IPS-18c (cell line): Measurements from ENCODE around the gene AP4M1.

ENCODE experiments used
- H3K4me3 ChIP-seq: 2 replicates; pipeline ENCODE4 v1.7.0; 2013; ENCODE audit warnings: low read depth, mild to moderate bottlenecking, low read length, moderate library complexity; ENCODE audit not compliant: insufficient read depth
- H3K9me3 ChIP-seq: one replicate; pipeline ENCODE4 v1.6.1; 2013; ENCODE audit warnings: mild to moderate bottlenecking, low read length, moderate library complexity; ENCODE audit not compliant: control insufficient read depth, insufficient read depth

Gene AP4M1

DNA sequence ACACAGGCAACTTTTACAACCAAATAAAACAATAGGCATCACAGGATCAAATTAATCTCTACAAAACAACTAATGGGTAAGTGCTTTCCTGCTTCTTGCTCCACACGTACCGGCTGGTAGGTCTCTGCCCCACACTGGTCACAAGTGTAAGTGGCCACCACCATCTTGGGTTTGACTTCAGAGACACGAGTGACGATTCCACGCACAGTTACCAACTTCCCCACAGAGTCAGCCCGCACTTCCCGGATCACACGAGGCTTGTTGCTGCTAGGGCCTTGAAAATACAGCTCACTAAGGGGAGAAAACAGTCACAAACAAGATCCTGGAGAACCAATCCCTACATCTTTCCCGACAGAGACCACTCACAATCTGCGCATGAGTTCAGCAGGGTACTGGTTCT lies 2.5 kb upstream of the AP4M1 start:
- Histone ChIP-seq H3K4me3 (no peak overlapping the region), H3K9me3 (peaks cover 2% of the 10 kb centered on the region)

DNA sequence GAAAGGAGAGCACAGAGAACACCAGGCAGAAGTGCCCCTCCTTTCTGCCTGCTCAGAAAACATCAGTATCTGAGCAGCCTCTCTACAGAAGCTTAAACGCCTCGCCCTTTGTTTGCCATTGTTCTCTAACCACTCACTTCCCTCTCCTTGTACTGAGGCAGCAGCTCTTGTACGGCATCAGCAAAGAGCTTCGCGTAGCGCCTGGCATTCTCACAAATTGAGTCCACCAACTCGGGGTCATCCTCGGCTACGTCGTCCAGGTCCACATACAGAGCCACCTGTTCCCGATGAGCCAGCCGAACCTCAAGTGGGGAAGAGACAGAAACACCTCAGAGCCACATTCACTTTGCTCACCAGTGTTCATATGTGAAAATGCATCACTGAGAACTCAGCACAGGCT lies 2.0 kb upstream of the AP4M1 start:
- Histone ChIP-seq H3K4me3 (peak overlapping the region; percentile 66), H3K9me3 (peaks cover 2% of the 10 kb centered on the region)

DNA sequence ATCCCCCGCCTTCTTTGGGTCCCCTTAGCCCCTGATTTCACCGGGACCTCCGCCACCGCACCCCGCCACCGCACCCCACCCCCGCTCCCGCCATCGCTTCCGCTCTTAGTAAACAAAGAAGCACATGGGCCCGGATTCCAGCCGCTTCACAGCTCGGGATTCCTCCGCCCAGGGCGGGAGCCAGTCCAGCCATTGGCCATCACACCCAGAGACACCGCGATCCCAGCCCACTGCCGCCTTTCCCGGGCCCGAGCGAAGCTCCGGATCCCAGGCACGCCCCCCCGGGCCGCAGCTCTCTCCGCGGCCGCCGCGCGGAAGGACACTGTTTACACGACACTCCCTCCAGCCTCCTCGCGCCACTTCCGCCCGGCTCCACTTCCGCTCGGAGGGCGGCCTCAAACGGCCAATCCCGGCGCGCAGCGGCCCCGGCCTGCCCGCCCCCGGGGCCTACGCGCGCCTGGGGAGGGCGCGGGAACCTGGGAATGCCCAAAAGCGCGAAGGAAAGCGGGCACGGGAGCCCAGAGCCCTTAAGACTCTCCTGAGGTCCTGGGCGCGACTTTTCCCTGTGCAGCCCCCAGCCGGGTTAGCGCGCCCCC lies 925 bp upstream of the AP4M1 start:
- H3K9me3 ChIP-seq: no peaks in the 10 kb centered on the region
- H3K4me3 ChIP-seq: peak overlapping the region; percentile 66

DNA sequence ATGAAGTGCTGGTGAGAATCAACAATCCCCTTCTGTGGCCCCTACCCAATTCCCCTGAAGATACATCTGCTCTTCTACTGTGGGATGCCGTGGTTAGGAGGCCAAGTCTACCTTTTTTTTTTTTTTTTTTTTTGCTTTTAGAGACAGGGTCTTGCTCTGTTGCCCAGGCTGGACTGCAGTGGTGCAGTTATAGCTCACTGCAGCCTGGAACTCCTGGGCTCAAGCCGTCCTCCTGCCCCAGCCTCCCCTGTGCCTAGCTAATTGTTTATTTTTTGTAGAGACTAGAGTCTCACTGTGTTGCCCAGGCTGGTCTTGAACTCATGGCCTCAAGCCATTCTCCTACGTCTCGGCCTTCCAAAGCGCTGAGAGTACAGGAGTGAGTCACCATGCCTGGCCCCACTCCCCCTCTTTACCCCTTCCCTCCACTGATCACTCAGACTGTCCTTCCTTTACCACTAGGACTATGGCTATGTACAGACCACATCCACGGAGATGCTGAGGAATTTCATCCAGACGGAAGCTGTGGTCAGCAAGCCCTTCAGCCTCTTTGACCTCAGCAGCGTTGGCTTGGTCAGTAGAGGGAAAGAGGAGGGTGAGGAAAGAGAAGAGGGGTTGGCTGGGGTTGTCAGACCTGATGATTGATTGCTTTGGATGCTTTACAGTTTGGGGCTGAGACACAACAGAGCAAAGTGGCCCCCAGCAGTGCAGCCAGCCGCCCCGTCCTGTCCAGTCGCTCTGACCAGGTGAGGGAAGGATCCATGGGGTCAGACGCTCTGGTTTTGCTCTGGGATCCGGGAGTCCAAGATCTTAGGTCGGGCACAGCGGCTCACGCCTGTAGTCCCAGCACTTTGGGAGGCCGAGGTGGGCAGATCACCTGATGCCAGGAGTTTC lies 1.8 kb downstream of the AP4M1 start:
- H3K9me3 ChIP-seq: no peaks in the 10 kb centered on the region
- no peak overlapping the region for H3K4me3 ChIP-seq

DNA sequence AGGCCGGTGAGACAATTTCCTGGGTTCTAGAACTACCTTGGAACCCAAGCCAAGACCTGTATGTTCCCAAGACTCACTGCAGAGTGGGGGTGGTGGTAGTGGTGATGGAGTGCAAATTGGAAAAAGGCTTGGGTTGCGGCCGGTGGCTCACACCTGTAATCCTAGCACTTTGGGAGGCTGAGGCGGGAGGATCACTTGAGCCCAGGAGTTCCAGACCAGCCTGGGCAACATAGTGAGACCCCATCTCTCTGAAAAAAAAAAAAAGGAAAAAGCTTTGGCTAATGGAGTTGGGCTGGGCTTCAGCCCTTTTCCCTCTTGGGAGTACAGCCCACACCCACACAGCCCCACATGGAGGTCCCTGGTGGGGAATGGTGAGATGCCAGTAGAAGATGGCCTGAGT lies 4.1 kb downstream of the AP4M1 start:
- H3K4me3 ChIP-seq: no peak overlapping the region
- no peaks in the 10 kb centered on the region for H3K9me3 ChIP-seq

DNA sequence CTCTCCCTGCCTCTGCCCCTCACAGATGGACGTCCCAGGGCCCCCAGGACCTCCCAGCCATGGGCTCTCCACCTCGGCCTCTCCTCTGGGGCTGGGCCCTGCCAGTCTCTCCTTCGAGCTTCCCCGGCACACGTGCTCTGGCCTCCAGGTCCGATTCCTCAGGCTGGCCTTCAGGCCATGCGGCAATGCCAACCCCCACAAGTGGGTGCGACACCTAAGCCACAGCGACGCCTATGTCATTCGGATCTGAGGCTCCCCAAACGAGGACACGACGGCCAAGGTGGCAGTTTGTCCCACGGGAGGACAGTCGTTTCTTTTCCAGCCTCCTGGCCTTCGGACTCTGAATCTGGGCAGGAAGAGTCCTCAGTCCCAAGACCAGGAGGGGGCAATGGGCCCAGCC lies 5.2 kb downstream of the AP4M1 start:
- H3K4me3 ChIP-seq: no peak overlapping the region
- H3K9me3 ChIP-seq: no peaks in the 10 kb centered on the region

DNA sequence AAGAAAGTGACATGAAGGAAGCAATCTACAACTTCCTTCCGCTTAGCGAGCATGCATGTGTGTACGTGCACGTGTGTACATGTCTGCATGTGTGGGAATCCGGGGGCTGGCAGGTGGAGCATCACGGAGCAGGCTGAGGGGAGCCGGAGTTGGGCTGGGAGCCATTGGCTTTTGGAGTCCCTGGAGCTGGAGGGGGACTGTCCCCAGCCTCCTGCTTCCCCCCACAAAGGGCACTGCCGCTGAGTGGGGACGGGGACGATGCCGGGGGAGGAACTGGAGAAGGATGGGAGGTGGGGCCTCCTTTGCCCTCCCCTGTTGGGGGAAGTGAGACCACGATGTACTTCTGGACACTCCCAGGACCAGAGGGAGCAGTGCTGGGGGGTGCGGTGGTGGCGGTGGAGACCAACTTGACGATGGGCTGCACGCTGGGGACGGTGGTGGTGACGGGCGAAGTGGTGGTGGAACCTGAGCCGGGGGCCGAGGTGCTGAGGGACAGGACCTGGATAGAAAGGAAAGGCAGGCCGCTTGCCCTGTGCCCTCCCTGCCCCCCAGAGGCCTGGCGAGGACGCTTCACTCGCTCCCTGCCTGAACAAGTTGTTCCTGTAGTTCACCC lies 5.8 kb downstream of the AP4M1 start:
- H3K9me3 ChIP-seq: no peaks in the 10 kb centered on the region

DNA sequence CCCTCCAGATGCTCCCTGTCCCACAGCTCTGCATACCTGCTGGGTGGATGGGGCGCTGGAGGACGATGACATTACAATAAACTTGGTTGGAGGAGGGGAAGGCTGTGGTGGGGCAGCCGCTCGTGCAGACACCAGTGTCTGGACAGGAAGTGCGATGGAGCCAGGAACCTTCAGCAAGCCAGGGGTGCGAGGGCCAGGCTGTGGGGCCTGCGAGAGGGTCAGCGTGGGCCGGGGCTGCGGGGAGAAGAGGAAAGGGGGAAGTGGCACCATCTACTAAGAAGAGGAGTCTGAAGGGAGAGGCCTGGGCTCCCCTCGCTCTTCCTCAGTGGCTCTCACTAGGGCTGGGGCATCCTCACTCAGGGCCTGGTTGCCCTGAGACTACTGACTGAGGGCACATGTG lies 6.4 kb downstream of the AP4M1 start:
- Histone ChIP-seq H3K9me3 (no peaks in the 10 kb centered on the region), H3K4me3 (no peak overlapping the region)

More for the DNA sequence above, 5.8 kb downstream of the AP4M1 start:
- H3K4me3 ChIP-seq: no peak overlapping the region

DNA sequence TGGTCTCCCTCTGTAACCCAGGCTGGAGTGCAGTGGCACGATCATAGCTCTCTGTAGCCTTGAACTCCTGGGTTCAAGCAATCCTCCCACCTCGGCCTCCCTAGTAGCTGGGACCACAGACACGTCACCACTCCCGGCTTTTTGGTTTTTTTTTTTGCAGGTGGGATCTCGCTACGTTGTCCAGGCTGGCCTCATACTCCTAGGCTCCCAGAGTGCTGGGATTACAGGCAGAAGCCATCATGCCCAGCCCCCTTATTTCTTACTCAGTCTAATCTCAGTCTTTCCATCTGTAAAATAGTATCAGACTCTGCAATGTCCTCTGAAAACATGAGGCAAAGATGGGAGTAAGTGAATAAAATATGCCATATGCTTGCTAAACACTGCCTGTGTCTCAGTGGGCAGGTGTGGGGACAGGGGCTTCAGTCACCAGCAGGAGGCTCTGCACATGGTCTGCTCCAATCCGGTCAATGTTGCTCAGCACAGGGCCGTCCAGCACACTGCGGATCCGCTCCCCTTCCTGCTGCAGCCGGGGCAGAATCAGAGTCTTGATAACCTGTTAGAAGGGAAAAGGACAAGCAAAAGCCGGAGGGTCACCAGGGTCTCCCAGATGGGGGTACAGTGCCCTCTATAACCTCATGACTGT lies 8.2 kb downstream of the AP4M1 start:
- Histone ChIP-seq H3K9me3 (no peaks in the 10 kb centered on the region), H3K4me3 (no peak overlapping the region)

DNA sequence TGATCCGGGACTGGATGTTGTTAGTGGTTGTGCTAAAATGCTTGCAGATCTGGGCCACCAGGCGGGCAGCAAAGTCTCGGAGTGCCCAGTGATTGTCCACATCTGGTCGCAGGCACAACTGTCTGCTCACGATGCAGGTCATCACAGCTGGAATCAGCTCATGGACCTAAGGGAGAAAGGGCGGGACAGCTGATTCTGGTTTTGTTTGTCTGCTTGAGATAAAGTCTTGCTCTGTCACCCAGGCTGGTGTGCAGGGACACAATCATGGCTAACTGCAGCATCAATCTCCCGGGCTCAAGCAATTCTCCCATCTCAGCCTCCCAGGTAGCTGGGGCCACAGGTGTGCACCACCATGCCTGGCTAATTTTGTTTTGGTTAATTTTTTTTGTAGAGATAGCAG lies 9.7 kb downstream of the AP4M1 start:
- H3K9me3 ChIP-seq: no peaks in the 10 kb centered on the region
- H3K4me3 ChIP-seq: no peak overlapping the region

DNA sequence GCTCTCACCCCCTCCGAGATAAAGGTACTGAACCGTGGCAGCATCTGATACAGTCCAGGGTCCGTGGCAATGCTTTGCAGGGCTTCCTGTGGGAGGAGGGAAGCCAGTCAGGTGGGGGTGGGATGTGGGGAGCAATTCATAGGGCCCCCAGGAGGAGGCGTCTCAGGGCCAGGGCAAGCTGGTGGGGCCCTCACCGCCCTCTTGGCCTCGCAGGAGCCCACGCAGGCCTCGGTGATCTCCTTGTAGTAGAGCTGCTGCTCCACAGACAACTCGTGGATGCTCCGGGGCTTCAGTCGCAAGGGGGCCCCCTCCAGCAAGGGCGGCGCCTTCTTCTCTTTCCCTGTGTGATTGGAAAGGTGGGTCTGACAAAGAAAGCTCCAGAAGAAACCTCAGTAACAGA lies 10.5 kb downstream of the AP4M1 start:
- Histone ChIP-seq H3K9me3 (no peaks in the 10 kb centered on the region), H3K4me3 (no peak overlapping the region)

DNA sequence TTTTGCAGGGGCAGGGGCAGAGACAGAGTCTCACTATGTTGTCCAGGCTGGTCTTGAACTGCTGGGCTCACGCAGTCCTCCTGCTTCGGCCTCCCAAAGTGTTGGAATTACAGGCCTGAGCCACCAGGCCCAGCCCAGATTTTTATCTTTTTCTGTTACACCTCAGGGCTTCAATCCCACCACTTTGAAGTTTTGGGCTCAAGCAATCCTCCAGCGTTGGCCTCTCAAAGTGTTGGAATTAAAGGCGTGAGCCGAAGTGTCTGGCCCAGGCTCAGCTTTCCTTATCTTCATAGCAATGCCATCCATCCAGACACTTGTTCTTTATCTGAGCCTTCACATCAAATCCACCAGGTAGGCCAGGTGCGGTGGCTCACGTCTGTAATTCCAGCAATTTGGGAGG lies 13.6 kb downstream of the AP4M1 start:
- H3K9me3 ChIP-seq: no peaks in the 10 kb centered on the region
- H3K4me3 ChIP-seq: no peak overlapping the region

DNA sequence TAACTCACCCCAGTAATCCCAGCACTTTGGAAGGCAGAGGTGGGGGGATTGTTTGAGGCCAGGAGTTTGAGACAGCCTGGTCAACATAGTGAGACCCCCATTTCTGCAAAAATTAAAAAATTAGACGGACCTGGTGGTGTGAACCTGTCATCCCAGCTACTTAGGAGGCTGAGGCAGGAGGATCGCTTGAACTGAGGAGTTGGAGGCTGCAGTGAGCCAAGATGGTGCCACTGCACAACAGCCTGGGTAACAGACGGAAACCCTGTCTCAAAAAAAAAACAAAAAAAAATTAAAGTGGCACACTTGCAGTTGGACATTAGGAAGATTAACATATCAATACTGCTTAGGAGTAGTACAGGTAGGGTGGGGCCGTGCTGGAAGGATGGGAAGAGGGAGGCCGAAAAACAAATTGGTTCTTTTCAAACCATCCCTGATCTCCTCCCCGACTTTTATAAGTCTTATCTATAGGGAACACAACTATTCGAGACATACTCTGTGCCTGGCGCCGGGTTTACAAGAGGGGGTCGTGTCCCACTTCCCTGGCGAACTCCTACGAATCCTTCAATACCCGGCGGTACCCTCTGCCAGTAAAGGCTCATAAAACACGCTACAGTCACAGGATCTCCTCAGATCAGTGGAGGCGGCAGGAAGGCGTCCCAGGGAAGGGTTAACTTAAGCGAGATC lies 17.1 kb downstream of the AP4M1 start:
- H3K4me3 ChIP-seq: peak overlapping the region; percentile 77
- no peaks in the 10 kb centered on the region for H3K9me3 ChIP-seq

DNA sequence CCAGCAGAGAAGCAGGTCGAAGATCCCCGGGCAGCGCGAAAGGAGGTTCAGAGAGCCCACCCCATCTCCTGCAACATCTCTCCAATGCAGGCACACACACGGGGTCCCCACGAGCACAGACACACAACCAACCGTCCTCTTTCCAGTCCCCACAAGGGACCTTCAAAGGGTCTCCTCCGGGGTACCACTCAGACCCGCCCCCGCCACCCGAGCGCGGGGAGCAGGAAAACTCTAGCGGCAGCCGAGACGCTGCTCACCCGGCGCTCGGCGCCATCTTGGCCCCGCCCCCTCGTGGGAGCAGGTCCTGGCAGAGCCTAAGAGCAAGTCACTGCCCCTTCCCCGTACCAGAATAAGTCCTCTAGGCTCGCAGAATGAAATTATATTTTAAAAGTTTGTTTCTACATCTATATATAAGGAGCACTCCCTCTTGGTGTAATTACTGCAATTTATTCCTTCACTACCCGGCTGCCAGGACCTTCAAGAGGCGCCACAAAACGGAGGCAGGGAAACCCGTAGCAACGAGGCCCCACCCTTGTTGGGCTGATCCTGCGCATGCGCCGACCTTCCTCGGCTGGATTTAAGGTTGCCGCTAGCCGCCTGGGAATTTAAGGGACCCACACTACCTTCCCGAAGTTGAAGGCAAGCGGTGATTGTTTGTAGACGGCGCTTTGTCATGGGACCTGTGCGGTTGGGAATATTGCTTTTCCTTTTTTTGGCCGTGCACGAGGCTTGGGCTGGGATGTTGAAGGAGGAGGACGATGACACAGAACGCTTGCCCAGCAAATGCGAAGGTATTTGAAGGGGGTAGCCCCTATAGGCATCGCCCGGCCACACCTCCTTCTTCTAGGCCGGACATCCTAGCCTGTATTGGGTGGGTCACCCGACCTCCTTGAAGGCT lies 17.9 kb downstream of the AP4M1 start, which contains the start of the genes CNPY4 and TAF6:
TSS of gene CNPY4 (plus strand) at position 563 of the 898 bp plus-strand sequence. CDS start at position 674, 111 bp downstream.
TSS of gene TAF6 (minus strand) at position 287 of the 898 bp plus-strand sequence. CDS start 5,149 bp downstream, outside the sequence.
- H3K4me3 ChIP-seq: peak within 1 kb of the TSS; percentile 77
- H3K9me3 ChIP-seq: no peaks in the 10 kb centered on the region

DNA sequence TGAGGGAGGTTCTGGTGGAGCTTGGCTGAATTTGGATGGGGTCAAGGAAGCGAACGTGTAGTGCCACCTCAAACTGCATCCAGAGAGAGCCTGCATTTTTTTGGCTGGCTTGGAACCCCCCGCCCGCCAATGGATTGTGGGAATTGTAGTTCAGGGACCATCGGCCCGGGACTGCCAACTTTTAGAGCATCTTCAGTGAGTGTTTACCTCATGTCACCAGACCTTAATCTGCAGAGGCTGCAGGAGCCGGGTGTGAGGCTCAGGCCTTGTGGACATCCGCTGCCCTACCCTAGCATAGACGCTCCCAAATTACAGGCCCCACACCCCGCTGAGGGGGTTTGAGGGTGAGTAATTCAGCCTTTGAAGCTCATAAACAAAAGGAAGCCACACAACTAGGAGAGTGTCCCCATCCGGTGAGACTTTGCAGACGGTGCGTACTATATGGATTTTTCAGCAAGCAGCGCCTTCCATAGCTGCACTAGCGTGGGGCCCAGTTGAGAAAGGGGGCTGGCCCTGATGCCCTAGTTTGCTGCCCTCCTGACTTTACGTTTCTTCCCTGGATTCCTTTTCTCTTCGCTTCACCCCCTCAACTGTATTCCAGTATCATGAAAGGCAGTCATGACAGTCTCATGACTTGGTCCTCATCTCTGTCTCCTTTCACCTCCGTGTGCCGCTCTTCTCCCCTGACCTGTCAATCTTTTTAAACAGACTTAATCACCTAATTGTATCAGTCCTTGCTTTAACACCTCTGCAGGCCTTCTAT lies 18.7 kb downstream of the AP4M1 start:
- Histone ChIP-seq H3K4me3 (peak overlapping the region; percentile 77), H3K9me3 (no peaks in the 10 kb centered on the region)

DNA sequence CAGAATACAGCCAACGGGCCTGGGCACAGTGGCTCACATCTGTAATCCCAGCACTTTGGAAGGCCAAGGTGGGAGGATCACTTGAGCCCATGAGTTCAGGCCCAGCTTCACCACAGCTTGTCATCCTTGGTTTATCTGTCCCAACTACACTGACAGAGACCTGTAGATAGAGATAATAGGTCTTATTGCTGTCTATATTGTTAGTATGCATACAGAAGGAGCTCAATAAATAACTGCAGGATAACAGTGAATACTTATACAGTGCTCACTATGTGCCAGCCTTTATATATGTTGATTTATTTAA lies 19.2 kb downstream of the AP4M1 start:
- Histone ChIP-seq H3K4me3 (peak overlapping the region; percentile 77; the same call in 1 of the 2 replicates), H3K9me3 (no peaks in the 10 kb centered on the region)
